ENCODE measurements around the gene MGARP.
"Not testable (repeated sequence)": the region's sequence is repeated elsewhere in the genome, so short reads cannot be mapped to it uniquely, and the experiment has no call there.

Gene MGARP

GRCh38 chr4:139295206-139295941, 15.3 kb upstream of the MGARP start:
- DNase-seq (ENCODE audit: low read depth in 2 of 2), result peak; percentile 100

- no peak for DNase-seq (ENCODE audit: low read depth in 2 of 2)
Measured at GRCh38 chr4:139286186-139286698, 6.2 kb upstream of the MGARP start.

- DNase-seq (ENCODE audit: low read depth in 2 of 2), result no peak
Measured at GRCh38 chr4:139282721-139283075, 2.7 kb upstream of the MGARP start.

- no peak for DNase-seq (ENCODE audit: low read depth in 2 of 2)
Measured at GRCh38 chr4:139282065-139282720, 2.2 kb upstream of the MGARP start.

GRCh38 chr4:139278912-139279759, 889 bp downstream of the MGARP start:
- no peak for DNase-seq (ENCODE audit: low read depth in 2 of 2)

- no peak for DNase-seq (ENCODE audit: low read depth in 2 of 2)
Measured at GRCh38 chr4:139278485-139278884, 1.5 kb downstream of the MGARP start.

- no peak for DNase-seq (ENCODE audit: low read depth in 2 of 2)
Measured at GRCh38 chr4:139275281-139275735, 4.7 kb downstream of the MGARP start.

GRCh38 chr4:139274790-139275189, 5.2 kb downstream of the MGARP start:
- DNase-seq (ENCODE audit: low read depth in 2 of 2), result no peak

- no peak for DNase-seq (ENCODE audit: low read depth in 2 of 2)
Measured at GRCh38 chr4:139273835-139274234, 6.2 kb downstream of the MGARP start.

GRCh38 chr4:139267301-139267700, 12.7 kb downstream of the MGARP start:
- no peak for DNase-seq (ENCODE audit: low read depth in 2 of 2)

- peak; percentile 65 for DNase-seq (ENCODE audit: low read depth in 2 of 2)
Measured at GRCh38 chr4:139266583-139267257, 13.3 kb downstream of the MGARP start.

- DNase-seq (ENCODE audit: low read depth in 2 of 2), result no peak
Measured at GRCh38 chr4:139266208-139266582, 13.8 kb downstream of the MGARP start.

- DNase-seq (ENCODE audit: low read depth in 2 of 2), result no peak
Measured at GRCh38 chr4:139265654-139266053, 14.4 kb downstream of the MGARP start.

- DNase-seq (ENCODE audit: low read depth in 2 of 2), result no peak
Measured at GRCh38 chr4:139256349-139256748, 23.7 kb downstream of the MGARP start.

GRCh38 chr4:139255581-139255980, 24.4 kb downstream of the MGARP start:
- not testable (repeated sequence) for DNase-seq (ENCODE audit: low read depth in 2 of 2)

GRCh38 chr4:139253713-139254112, 26.3 kb downstream of the MGARP start:
- no peak for DNase-seq (ENCODE audit: low read depth in 2 of 2)

GRCh38 chr4:139253046-139253445, 27.0 kb downstream of the MGARP start:
- DNase-seq (ENCODE audit: low read depth in 2 of 2), result no peak

GRCh38 chr4:139247700-139248238, 32.3 kb downstream of the MGARP start:
- DNase-seq (ENCODE audit: low read depth in 2 of 2), result no peak

- DNase-seq (ENCODE audit: low read depth in 2 of 2), result no peak
Measured at GRCh38 chr4:139247241-139247640, 32.8 kb downstream of the MGARP start.

- DNase-seq (ENCODE audit: low read depth in 2 of 2), result no peak
Measured at GRCh38 chr4:139246166-139246565, 33.9 kb downstream of the MGARP start.

- DNase-seq (ENCODE audit: low read depth in 2 of 2), result no peak
Measured at GRCh38 chr4:139245590-139245989, 34.4 kb downstream of the MGARP start.
